Measurements from ENCODE around the gene ARHGAP30. TPM values are rescaled to one million over a fixed set of nuclear protein-coding genes. Genes with fewer than 3 reads are reported as not detected.
A peak's percentile ranks its signal among the peaks of the same experiment; 100 is the strongest.
"Not testable (repeated sequence)": the region's sequence is repeated elsewhere in the genome, so short reads cannot be mapped to it uniquely, and the experiment has no call there.

The ARHGAP30 gene
- polyA plus RNA-seq, 1 donor: 5.7 TPM

GRCh38 chr1:161038523-161039153 lies 31.1 kb downstream of the ARHGAP30 start, which contains the start of gene TSTD1:
Gene TSTD1 (minus strand): TSS chr1:161038964. CDS start chr1:161038889, 75 bp downstream.
- no peaks in the 10 kb centered on the region for H3K27me3 ChIP-seq (ENCODE audit: control insufficient read depth, insufficient read depth, low read length)
- peak; percentile 71 to 88 for DNase-seq
- H3K27ac ChIP-seq (ENCODE audit: low read length): peak within 1 kb of the TSS; percentile 68
- peaks cover 15% of the 10 kb centered on the region for H3K4me1 ChIP-seq (ENCODE audit: control insufficient read depth, insufficient read depth, low read length)
- WGBS (ENCODE audit: insufficient coverage, low lambda C conversion rate): no CpG with 5 or more reads among the region's 54 CpGs
- no peaks in the 10 kb centered on the region for H3K9me3 ChIP-seq (ENCODE audit: control insufficient read depth, low read depth, low read length)
- peak within 1 kb of the TSS; percentile 95 for H3K4me3 ChIP-seq (ENCODE audit: low read length)
- H3K36me3 ChIP-seq (ENCODE audit: control insufficient read depth, insufficient read depth, low read length): peaks cover 40% of the 10 kb centered on the region

- peaks cover 37% of the 10 kb centered on the region for H3K36me3 ChIP-seq (ENCODE audit: control insufficient read depth, insufficient read depth, low read length)
- WGBS (ENCODE audit: insufficient coverage, low lambda C conversion rate): no CpG with 5 or more reads among the region's 21 CpGs
- H3K4me3 ChIP-seq (ENCODE audit: low read length): peak overlapping the region; percentile 95
- H3K27me3 ChIP-seq (ENCODE audit: control insufficient read depth, insufficient read depth, low read length): no peaks in the 10 kb centered on the region
- H3K27ac ChIP-seq (ENCODE audit: low read length): peak overlapping the region; percentile 68
- DNase-seq: no peak
- H3K4me1 ChIP-seq (ENCODE audit: control insufficient read depth, insufficient read depth, low read length): peaks cover 15% of the 10 kb centered on the region
- H3K9me3 ChIP-seq (ENCODE audit: control insufficient read depth, low read depth, low read length): no peaks in the 10 kb centered on the region
These were observed 31.8 kb downstream of the ARHGAP30 start for GRCh38 chr1:161037661-161038522.

GRCh38 chr1:161033751-161034150 lies 35.9 kb downstream of the ARHGAP30 start:
- DNase-seq: no peak
- Histone ChIP-seq H3K36me3 (ENCODE audit: control insufficient read depth, insufficient read depth, low read length) (no peaks in the 10 kb centered on the region), H3K4me1 (ENCODE audit: control insufficient read depth, insufficient read depth, low read length) (peaks cover 9% of the 10 kb centered on the region), H3K27ac (ENCODE audit: low read length) (no peak overlapping the region), H3K27me3 (ENCODE audit: control insufficient read depth, insufficient read depth, low read length) (no peaks in the 10 kb centered on the region), H3K9me3 (ENCODE audit: control insufficient read depth, low read depth, low read length) (peaks cover 5% of the 10 kb centered on the region), H3K4me3 (ENCODE audit: low read length) (no peak overlapping the region)
- 90% methylated on average over 2 of the region's 3 CpGs for WGBS (ENCODE audit: insufficient coverage, low lambda C conversion rate)

- WGBS (ENCODE audit: insufficient coverage, low lambda C conversion rate): no CpG with 5 or more reads among the region's 1 CpG
- no peak for DNase-seq
- H3K9me3 ChIP-seq (ENCODE audit: control insufficient read depth, low read depth, low read length): peaks cover 5% of the 10 kb centered on the region
- no peaks in the 10 kb centered on the region for H3K36me3 ChIP-seq (ENCODE audit: control insufficient read depth, insufficient read depth, low read length)
- H3K27ac ChIP-seq (ENCODE audit: low read length): no peak overlapping the region
- H3K27me3 ChIP-seq (ENCODE audit: control insufficient read depth, insufficient read depth, low read length): no peaks in the 10 kb centered on the region
- peaks cover 5% of the 10 kb centered on the region for H3K4me1 ChIP-seq (ENCODE audit: control insufficient read depth, insufficient read depth, low read length)
- no peak overlapping the region for H3K4me3 ChIP-seq (ENCODE audit: low read length)
These were observed 37.3 kb downstream of the ARHGAP30 start for GRCh38 chr1:161032409-161032808.

GRCh38 chr1:161031874-161032273 lies 37.8 kb downstream of the ARHGAP30 start:
- Histone ChIP-seq H3K36me3 (ENCODE audit: control insufficient read depth, insufficient read depth, low read length) (no peaks in the 10 kb centered on the region), H3K27me3 (ENCODE audit: control insufficient read depth, insufficient read depth, low read length) (no peaks in the 10 kb centered on the region), H3K27ac (ENCODE audit: low read length) (no peak overlapping the region), H3K4me3 (ENCODE audit: low read length) (no peak overlapping the region), H3K9me3 (ENCODE audit: control insufficient read depth, low read depth, low read length) (peaks cover 5% of the 10 kb centered on the region), H3K4me1 (ENCODE audit: control insufficient read depth, insufficient read depth, low read length) (no peaks in the 10 kb centered on the region)
- WGBS (ENCODE audit: insufficient coverage, low lambda C conversion rate): 88% methylated on average over 2 of the region's 2 CpGs
- no peak for DNase-seq

GRCh38 chr1:161029466-161029865 lies 40.2 kb downstream of the ARHGAP30 start:
- not testable (repeated sequence) for H3K27ac ChIP-seq (ENCODE audit: low read length); H3K9me3 ChIP-seq (ENCODE audit: control insufficient read depth, low read depth, low read length); H3K4me3 ChIP-seq (ENCODE audit: low read length); H3K27me3 ChIP-seq (ENCODE audit: control insufficient read depth, insufficient read depth, low read length); H3K4me1 ChIP-seq (ENCODE audit: control insufficient read depth, insufficient read depth, low read length); DNase-seq; H3K36me3 ChIP-seq (ENCODE audit: control insufficient read depth, insufficient read depth, low read length)
- WGBS (ENCODE audit: insufficient coverage, low lambda C conversion rate): no CpG with 5 or more reads among the region's 32 CpGs

- H3K27ac ChIP-seq (ENCODE audit: low read length); H3K4me3 ChIP-seq (ENCODE audit: low read length); H3K4me1 ChIP-seq (ENCODE audit: control insufficient read depth, insufficient read depth, low read length); H3K27me3 ChIP-seq (ENCODE audit: control insufficient read depth, insufficient read depth, low read length); DNase-seq; H3K9me3 ChIP-seq (ENCODE audit: control insufficient read depth, low read depth, low read length); H3K36me3 ChIP-seq (ENCODE audit: control insufficient read depth, insufficient read depth, low read length): not testable (repeated sequence)
- no CpG with 5 or more reads among the region's 1 CpG for WGBS (ENCODE audit: insufficient coverage, low lambda C conversion rate)
These were observed 42.7 kb downstream of the ARHGAP30 start for GRCh38 chr1:161026954-161027353.

GRCh38 chr1:161022432-161022831 lies 47.3 kb downstream of the ARHGAP30 start:
- not testable (repeated sequence) for H3K4me3 ChIP-seq (ENCODE audit: low read length); H3K27ac ChIP-seq (ENCODE audit: low read length); H3K9me3 ChIP-seq (ENCODE audit: control insufficient read depth, low read depth, low read length); H3K36me3 ChIP-seq (ENCODE audit: control insufficient read depth, insufficient read depth, low read length); DNase-seq; H3K27me3 ChIP-seq (ENCODE audit: control insufficient read depth, insufficient read depth, low read length)
- whole genome bisulfite sequencing (ENCODE audit: insufficient coverage, low lambda C conversion rate): no CpG with 5 or more reads among the region's 12 CpGs
- H3K4me1 ChIP-seq (ENCODE audit: control insufficient read depth, insufficient read depth, low read length): peaks cover 18% of the 10 kb centered on the region

- H3K36me3 ChIP-seq (ENCODE audit: control insufficient read depth, insufficient read depth, low read length): no peaks in the 10 kb centered on the region
- H3K4me1 ChIP-seq (ENCODE audit: control insufficient read depth, insufficient read depth, low read length): peaks cover 21% of the 10 kb centered on the region
- WGBS (ENCODE audit: insufficient coverage, low lambda C conversion rate): 80% methylated on average over 1 of the region's 2 CpGs
- no peaks in the 10 kb centered on the region for H3K27me3 ChIP-seq (ENCODE audit: control insufficient read depth, insufficient read depth, low read length)
- DNase-seq: no peak
- peak overlapping the region; percentile 70 for H3K4me3 ChIP-seq (ENCODE audit: low read length)
- no peaks in the 10 kb centered on the region for H3K9me3 ChIP-seq (ENCODE audit: control insufficient read depth, low read depth, low read length)
- H3K27ac ChIP-seq (ENCODE audit: low read length): peak overlapping the region; percentile 97
These were observed 47.7 kb downstream of the ARHGAP30 start for GRCh38 chr1:161021970-161022353.

- no CpG with 5 or more reads among the region's 34 CpGs for WGBS (ENCODE audit: insufficient coverage, low lambda C conversion rate)
- Histone ChIP-seq H3K4me1 (ENCODE audit: control insufficient read depth, insufficient read depth, low read length) (peaks cover 24% of the 10 kb centered on the region), H3K27me3 (ENCODE audit: control insufficient read depth, insufficient read depth, low read length) (no peaks in the 10 kb centered on the region), H3K36me3 (ENCODE audit: control insufficient read depth, insufficient read depth, low read length) (no peaks in the 10 kb centered on the region), H3K9me3 (ENCODE audit: control insufficient read depth, low read depth, low read length) (no peaks in the 10 kb centered on the region), H3K27ac (ENCODE audit: low read length) (peak overlapping the region; percentile 98), H3K4me3 (ENCODE audit: low read length) (peak overlapping the region; percentile 70)
- DNase-seq: peak; percentile 99 to 100
These were observed 48.3 kb downstream of the ARHGAP30 start for GRCh38 chr1:161021165-161021969.

Data from large intestine (tissue), 3 donors.